BJ (cell line): ENCODE results near the gene KRTAP10-1. TPM values are rescaled to one million over a fixed set of nuclear protein-coding genes. Genes with fewer than 3 reads are reported as not detected.

Experiments
- CTCF ChIA-PET: fragments of 350-600 bp; formaldehyde crosslinking; extraction: SDS; loops from one replicate; lab custom pipeline; 2021; ENCODE audit warnings: antibody characterized with exemption, inconsistent platforms; lab: Yijun Ruan, JAX
- POLR2A ChIA-PET: fragments of 300-600 bp; sonication (Branson Sonifier 250); formaldehyde crosslinking; extraction: SDS; loops from one replicate; lab custom pipeline; 2021; ENCODE audit warnings: antibody characterized with exemption; lab: Charles Lee
- DNase-seq: peaks from one replicate; pipeline ENCODE4 v3.0.0-alpha.2; 2011; ENCODE audit warnings: low read depth
- H3K27me3 ChIP-seq: 2 replicates; pipeline ENCODE4 v1.6.0; 2011; ENCODE audit warnings: low read length; ENCODE audit not compliant: control insufficient read depth, insufficient read depth
- H3K36me3 ChIP-seq: 2 replicates; pipeline ENCODE4 v1.5.1; 2011; ENCODE audit warnings: low read length; ENCODE audit not compliant: control insufficient read depth, insufficient read depth
- H3K4me3 ChIP-seq: 2 replicates; pipeline ENCODE4 v1.5.1; 2011; ENCODE audit warnings: low read depth, mild to moderate bottlenecking, control low read depth, low read length
- polyA plus RNA-seq: library from polyadenylated mRNA; depleted of rRNA; stranded (reverse); fragments of >200 nt; gene quantifications from 2 replicates; pipeline ENCODE4 v1.2.3, GENCODE V29; 2011
- TF ChIP-seq, protein P1 (sequence below): IDR thresholded peaks from 2 replicates; pipeline ENCODE4 v1.5.1; 2011; ENCODE audit warnings: low read depth, mild to moderate bottlenecking, control low read depth, inconsistent platforms, low read length, moderate library complexity; ENCODE audit not compliant: insufficient read depth

Gene KRTAP10-1
- polyA plus RNA-seq, 1 experiment = not detected

DNA sequence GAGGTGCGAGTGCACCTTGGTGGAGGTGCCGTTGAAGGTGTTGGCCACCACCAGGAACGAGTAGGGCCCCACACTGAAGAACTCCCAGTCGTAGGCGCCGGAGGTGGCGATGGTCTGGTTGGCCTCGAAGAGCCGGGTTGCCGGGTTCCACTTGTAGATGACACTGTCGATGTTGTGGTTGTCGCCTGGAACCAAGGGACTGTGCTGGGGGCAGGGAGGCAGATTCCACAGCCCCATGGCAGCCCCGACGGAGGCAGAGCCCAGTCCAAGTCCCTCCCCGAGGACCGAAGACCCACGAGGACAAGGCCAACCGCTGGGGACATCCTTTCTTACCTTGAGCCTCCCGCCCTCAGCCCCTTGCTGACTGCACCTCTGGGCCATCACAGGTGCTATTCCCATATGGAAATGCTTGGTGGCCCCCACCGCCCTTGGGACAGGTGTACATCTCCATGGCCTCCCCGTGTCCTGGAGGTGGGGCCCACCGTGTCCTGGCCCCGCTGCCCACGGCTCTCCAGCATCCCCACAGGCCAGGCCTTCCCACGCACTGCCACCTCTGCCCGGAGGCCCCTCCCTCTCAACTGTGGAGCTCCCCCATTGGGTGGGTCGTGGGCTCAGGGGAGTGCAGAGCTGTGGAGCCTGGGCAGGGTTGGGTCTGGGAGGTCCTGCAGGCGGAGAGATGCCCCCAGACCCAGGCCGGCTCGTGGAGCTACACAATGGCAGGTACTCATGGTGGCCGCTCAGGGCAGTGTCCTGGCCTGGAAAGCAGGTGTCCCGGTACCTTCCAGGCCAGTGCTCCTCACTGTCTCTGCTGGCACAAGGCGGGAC is 17.9 kb downstream of the KRTAP10-1 start:
- ChIA-PET POLR2A (no interaction called here), CTCF (interaction anchor here (0.9 kb wide), 1 partner anchor 24 kb away, joined by 3 read pairs; no protein-coding TSS in a partner anchor)
- TF ChIP-seq, protein P1, sequence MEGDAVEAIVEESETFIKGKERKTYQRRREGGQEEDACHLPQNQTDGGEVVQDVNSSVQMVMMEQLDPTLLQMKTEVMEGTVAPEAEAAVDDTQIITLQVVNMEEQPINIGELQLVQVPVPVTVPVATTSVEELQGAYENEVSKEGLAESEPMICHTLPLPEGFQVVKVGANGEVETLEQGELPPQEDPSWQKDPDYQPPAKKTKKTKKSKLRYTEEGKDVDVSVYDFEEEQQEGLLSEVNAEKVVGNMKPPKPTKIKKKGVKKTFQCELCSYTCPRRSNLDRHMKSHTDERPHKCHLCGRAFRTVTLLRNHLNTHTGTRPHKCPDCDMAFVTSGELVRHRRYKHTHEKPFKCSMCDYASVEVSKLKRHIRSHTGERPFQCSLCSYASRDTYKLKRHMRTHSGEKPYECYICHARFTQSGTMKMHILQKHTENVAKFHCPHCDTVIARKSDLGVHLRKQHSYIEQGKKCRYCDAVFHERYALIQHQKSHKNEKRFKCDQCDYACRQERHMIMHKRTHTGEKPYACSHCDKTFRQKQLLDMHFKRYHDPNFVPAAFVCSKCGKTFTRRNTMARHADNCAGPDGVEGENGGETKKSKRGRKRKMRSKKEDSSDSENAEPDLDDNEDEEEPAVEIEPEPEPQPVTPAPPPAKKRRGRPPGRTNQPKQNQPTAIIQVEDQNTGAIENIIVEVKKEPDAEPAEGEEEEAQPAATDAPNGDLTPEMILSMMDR = no peak
- H3K36me3 ChIP-seq = no peaks in the 10 kb centered on the region
- H3K4me3 ChIP-seq = no peak overlapping the region
- no peak for DNase-seq
- no peaks in the 10 kb centered on the region for H3K27me3 ChIP-seq

DNA sequence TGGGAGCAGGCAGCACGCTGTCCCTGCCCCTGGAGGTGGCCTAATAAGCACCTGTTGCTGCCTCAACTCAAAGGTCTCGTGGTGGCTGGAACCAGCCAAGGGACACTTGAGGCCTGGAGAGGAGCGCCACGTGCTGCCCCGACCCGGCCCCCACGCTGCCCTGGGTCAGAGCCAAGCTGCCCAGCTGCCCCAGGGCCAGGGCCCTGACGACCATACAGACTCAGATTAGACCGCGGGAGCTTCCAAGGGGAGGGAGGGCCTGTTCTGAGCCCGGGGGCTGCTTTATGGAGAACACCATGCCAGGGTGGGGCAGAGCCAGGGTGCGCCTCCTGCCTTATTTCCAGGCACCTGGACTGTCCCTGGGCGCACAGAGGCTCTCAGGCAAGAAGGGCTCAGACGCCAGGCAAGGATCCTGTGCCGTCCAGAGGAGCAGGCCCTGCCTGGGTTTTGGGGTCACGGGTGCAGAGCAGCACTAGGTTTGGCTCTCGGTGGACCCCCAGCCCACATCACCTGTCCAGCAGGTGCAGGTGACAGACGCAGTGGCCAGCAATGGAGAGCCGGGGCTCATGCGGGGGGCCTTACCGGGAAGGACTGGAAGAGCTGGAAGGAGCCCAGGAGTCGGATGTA is 18.6 kb downstream of the KRTAP10-1 start:
- ChIA-PET POLR2A (no interaction called here), CTCF (no interaction called here)

DNA sequence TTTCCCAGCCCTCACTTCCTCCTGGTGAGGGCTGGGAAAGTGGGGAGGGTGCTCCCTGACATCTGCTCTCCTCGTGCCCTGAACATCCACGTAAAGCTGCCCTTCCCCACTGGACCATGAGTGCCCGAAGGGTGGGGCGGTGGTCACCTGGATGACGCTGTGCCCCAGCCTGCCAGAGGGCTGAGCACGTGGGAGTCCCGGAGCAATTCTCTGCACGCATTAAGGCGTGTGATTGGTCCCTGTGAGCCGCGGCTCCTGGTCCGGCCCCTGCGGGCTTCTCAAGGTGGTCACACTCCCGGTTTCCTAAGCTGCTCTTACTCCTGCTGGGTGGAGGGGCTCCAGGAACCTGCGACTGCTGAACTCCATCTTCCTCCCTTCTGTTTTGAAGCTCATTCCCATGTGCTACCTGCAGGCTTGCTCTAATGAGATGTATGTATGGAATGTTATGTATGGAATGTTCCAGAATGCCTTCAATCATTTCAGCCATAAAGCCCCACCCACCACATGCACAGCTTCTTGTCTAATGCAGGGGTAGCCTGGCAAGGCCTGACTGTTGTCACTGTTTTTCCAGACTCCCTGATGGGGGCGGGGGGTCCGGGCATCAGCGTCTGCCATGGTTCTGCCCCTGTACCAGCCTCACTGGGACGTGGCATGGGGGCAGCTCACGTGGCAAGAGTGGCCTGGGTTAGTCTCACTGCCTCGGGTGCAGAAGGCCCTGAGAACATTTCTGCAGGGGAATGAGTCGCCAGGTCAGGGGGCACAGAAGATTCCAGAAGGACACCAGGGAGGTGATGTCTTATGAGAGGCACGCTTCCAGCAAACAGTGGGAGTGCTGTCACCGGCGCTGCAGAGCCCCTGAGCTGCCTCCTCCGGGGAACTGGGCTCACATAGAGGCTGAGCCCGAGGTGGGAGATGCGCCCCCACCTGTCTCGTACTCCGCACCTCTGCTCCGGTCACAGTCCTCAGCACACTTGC is 19.4 kb downstream of the KRTAP10-1 start:
- ChIA-PET POLR2A (no interaction called here), CTCF (interaction anchor here (0.5 kb wide), 1 partner anchor 30 kb away, joined by 3 read pairs; no protein-coding TSS in a partner anchor)
- no peaks in the 10 kb centered on the region for H3K27me3 ChIP-seq
- TF ChIP-seq, protein P1 = no peak
- no peaks in the 10 kb centered on the region for H3K36me3 ChIP-seq
- no peak overlapping the region for H3K4me3 ChIP-seq
- DNase-seq = no peak

More for the DNA sequence above, 18.6 kb downstream of the KRTAP10-1 start:
- no peaks in the 10 kb centered on the region for H3K36me3 ChIP-seq
- TF ChIP-seq, protein P1 = no peak
- H3K4me3 ChIP-seq = no peak overlapping the region
- no peak for DNase-seq
- no peaks in the 10 kb centered on the region for H3K27me3 ChIP-seq

DNA sequence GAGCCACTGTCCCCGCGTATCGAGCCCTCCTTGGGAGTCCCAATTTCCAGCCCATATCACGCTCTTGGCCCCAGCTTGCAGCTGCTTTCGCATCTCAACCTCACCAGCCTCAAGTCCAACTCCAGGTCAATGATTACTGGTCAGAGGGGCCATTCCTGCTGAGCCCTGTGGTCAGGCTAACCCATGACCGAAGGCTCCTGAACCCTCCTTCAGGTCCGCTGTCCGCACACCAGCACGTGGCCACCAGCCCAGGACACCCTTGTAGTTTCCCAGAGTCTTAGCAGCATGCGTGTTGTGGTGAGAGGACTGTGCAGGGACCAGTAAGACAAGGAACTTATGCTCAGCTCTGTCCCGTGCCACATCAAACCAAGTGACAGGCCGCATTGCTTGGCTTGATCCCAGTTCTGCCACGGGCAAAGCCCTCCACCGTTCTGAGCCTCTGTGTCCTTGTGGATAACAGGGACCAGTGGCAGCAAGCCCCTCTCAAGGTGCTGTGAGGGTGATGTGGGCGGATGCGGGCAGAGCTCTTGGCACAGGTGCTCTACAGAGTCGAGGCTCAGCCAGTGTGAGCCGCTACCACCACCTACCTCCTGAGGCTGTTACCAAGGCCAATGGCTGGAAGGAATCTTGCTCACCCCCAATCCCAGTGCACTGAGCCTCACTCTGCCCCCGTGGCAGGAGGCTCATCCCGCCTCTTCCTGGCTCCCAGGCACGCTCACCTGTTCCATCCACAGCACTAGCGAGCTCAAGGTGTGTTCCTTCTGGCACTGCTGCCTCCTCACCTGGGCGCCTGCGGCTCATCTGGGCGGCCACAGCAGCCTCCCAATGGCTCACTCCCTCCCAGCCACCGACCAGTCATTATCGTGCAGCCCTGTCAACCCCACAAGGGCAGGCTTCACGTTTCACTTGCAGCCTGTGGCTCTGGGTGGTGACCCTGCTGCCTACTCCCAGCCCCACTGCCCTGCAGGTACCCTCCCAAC is 20.4 kb downstream of the KRTAP10-1 start:
- no peaks in the 10 kb centered on the region for H3K36me3 ChIP-seq
- TF ChIP-seq, protein P1 = no peak
- CTCF ChIA-PET = interaction anchor here (0.5 to 0.6 kb wide), 2 partner anchors 29 to 252 kb away, joined by 3 read pairs; no protein-coding TSS in a partner anchor
- no peaks in the 10 kb centered on the region for H3K27me3 ChIP-seq
- DNase-seq = no peak
- H3K4me3 ChIP-seq = no peak overlapping the region
- POLR2A ChIA-PET = no interaction called here
